HepG2 (cell line): ENCODE data around the gene CTF1. TPM values are rescaled to one million over a fixed set of nuclear protein-coding genes. Genes with fewer than 3 reads are reported as not detected.

Experiments used
- ARID2 ChIP-seq: sonication (generic); formaldehyde crosslinking; IDR thresholded peaks from 2 replicates; pipeline ENCODE4 v1.8.1; 2022; ENCODE audit warnings: mild to moderate bottlenecking, missing genetic modification reagents, borderline replicate concordance
- CBFB ChIP-seq: sonication (generic); formaldehyde crosslinking; IDR thresholded peaks from 2 replicates; pipeline ENCODE4 v1.4.0; 2020; ENCODE audit warnings: missing genetic modification reagents
- DPF2 ChIP-seq: sonication (generic); formaldehyde crosslinking; IDR thresholded peaks from 2 replicates; pipeline ENCODE4 v1.4.0; 2020; ENCODE audit warnings: mild to moderate bottlenecking, low read depth, missing genetic modification reagents, borderline replicate concordance
- ELF3 ChIP-seq: IDR thresholded peaks from 2 replicates; pipeline ENCODE4 v1.6.1; 2016; ENCODE audit warnings: missing genetic modification reagents, missing compliant biosample characterization
- ELF4 ChIP-seq: sonication (generic); formaldehyde crosslinking; IDR thresholded peaks from 2 replicates; pipeline ENCODE4 v1.5.0; 2020; ENCODE audit warnings: missing genetic modification reagents, mild to moderate bottlenecking, moderate library complexity, borderline replicate concordance
- KAT7 ChIP-seq: IDR thresholded peaks from 2 replicates; pipeline ENCODE4 v1.6.1; 2018; ENCODE audit warnings: borderline replicate concordance, missing compliant biosample characterization
- MED8 ChIP-seq: sonication (generic); formaldehyde crosslinking; IDR thresholded peaks from 2 replicates; pipeline ENCODE4 v1.8.1; 2023; ENCODE audit warnings: mild to moderate bottlenecking, missing genetic modification reagents; ENCODE audit not compliant: insufficient replicate concordance
- RBFOX2 ChIP-seq: fragments of 200-400 bp; formaldehyde crosslinking; IDR thresholded peaks from 2 replicates; pipeline ENCODE4 v1.6.1; 2017; ENCODE audit warnings: low read depth, mild to moderate bottlenecking, low read length
- SAP130 ChIP-seq: IDR thresholded peaks from 2 replicates; pipeline ENCODE4 v1.6.1; 2016; ENCODE audit warnings: low read depth
- ZNF34 ChIP-seq: sonication (generic); formaldehyde crosslinking; IDR thresholded peaks from 2 replicates; pipeline ENCODE4 v1.4.0; 2020; ENCODE audit warnings: mild to moderate bottlenecking, missing genetic modification reagents, borderline replicate concordance
- ZNF501 ChIP-seq: sonication (generic); formaldehyde crosslinking; IDR thresholded peaks from 2 replicates; pipeline ENCODE4 v1.5.1; 2020; ENCODE audit warnings: mild to moderate bottlenecking, moderate library complexity, missing genetic modification reagents
- ZNF557 ChIP-seq: sonication (generic); formaldehyde crosslinking; IDR thresholded peaks from 2 replicates; pipeline ENCODE4 v1.4.0; 2020; ENCODE audit warnings: missing genetic modification reagents
- ZNF670 ChIP-seq: sonication (generic); formaldehyde crosslinking; IDR thresholded peaks from 2 replicates; pipeline ENCODE4 v1.8.0; 2022; ENCODE audit warnings: mild to moderate bottlenecking, missing genetic modification reagents, borderline replicate concordance
- polyA plus RNA-seq, 8 experiments: library from polyadenylated mRNA; depleted of rRNA in 3 of 8; stranded (reverse) in 7 of 8; unstranded in 1 of 8; fragments of >200 nt; fragmentation: Illumina TruSeq in 4 of 8; extraction: Trizol in 4 of 8; gene quantifications; 2 replicates each; pipeline versions ENCODE4 v1.2.1 to v1.2.3, GENCODE V29; 2011 to 2016; ENCODE audit warnings: low read depth in 4 of 8, missing spikeins in 1 of 8, mixed read lengths in 1 of 8; ENCODE audit not compliant: insufficient read depth in 1 of 8
- total RNA-seq, 5 experiments: library from RNA; depleted of rRNA; stranded (reverse); fragments of >200 nt; fragmentation: Illumina TruSeq; extraction: Trizol; gene quantifications; 2 replicates each; pipeline ENCODE4 v1.2.3, GENCODE V29; 2016; ENCODE audit warnings: low read depth in 1 of 5
- TF ChIP-seq, protein P1 (sequence below): sonication (generic); formaldehyde crosslinking; IDR thresholded peaks from 2 replicates; pipeline ENCODE4 v1.8.1; 2023; ENCODE audit warnings: mild to moderate bottlenecking, moderate library complexity, missing genetic modification reagents
- TF ChIP-seq, protein P2 (sequence below): sonication (generic); formaldehyde crosslinking; IDR thresholded peaks from 2 replicates; pipeline ENCODE4 v1.9.0; 2021; ENCODE audit warnings: missing genetic modification reagents, mild to moderate bottlenecking, borderline replicate concordance
- TF ChIP-seq, protein P3 (sequence below): sonication (generic); formaldehyde crosslinking; IDR thresholded peaks from 2 replicates; pipeline ENCODE4 v1.9.0; 2021; ENCODE audit warnings: mild to moderate bottlenecking, missing genetic modification reagents
- TF ChIP-seq, protein P4 (sequence below): sonication (generic); formaldehyde crosslinking; IDR thresholded peaks from 2 replicates; pipeline ENCODE4 v1.5.1; 2020; ENCODE audit warnings: mild to moderate bottlenecking, missing genetic modification reagents

The CTF1 gene
- total and polyA plus RNA-seq, 2 of the 13 experiments (the other 11 are each of a cell fraction or from before 2014, with no cell fraction given) = 0.13 to 1.8 TPM

DNA sequence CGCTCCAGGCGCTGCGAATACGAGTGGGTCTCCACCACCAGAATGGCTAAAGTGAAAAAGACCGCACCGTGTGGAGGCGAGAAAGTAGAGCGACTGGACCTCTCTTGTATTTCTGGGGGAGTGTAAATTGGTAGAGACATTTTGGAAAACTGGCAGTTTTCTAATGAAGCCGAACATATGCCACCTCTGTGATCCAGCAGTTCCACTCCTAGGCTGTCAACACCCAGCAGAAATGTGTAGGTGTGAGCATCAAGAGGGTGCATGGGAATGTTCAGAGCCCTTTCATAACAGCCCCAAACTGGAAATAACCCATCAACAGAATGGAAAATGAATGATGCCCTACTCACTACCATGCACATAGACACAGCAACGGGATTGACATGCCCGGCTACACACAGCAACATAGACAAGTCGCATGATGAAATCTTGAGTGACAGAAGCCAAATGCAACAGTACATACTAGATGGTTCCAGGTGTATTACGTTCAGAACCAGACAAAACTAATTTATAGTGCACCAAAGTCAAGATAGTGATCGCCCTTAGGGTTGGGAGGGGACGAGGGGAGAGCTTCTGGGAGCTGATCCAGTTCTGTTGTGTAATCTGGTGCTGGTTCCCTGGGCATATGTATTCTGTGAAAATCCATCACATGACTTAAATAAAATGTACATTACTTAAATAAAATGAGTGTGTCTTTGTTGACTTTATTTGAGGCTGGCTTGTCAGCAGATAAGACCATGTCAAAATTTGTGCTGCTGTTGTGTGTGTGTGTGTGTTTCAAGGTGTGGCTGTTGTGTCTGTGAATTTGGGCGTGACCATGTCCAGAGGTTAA lies 1.7 kb upstream of the CTF1 start (continued):
- TF ChIP-seq, protein P1, sequence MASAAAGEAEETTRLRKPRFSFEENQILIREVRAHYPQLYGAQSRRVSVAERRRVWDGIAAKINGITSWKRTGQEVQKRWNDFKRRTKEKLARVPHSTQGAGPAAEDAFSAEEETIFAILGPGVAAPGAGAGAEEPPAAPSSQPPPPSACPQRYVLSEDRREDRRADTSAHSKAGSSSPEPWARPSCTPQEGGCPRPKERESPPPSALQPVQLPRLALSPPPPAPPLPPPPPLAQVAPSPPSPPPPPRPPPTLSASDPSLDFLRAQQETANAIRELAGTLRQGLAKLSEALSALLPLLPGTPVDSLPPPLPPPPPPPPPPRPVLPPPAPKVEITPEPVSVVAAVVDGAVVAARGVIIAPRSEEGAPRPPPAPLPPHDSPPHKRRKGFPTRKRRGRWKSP (CRISPR knock-in tag) = no peak
- no peak for TF ChIP-seq KAT7
- TF ChIP-seq RBFOX2 = no peak
- TF ChIP-seq, protein P2, sequence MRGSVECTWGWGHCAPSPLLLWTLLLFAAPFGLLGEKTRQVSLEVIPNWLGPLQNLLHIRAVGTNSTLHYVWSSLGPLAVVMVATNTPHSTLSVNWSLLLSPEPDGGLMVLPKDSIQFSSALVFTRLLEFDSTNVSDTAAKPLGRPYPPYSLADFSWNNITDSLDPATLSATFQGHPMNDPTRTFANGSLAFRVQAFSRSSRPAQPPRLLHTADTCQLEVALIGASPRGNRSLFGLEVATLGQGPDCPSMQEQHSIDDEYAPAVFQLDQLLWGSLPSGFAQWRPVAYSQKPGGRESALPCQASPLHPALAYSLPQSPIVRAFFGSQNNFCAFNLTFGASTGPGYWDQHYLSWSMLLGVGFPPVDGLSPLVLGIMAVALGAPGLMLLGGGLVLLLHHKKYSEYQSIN (CRISPR knock-in tag) = no peak
- no peak for TF ChIP-seq ELF3 (CRISPR knock-in tag)
- no peak for TF ChIP-seq SAP130 (CRISPR knock-in tag)
- TF ChIP-seq, protein P3, sequence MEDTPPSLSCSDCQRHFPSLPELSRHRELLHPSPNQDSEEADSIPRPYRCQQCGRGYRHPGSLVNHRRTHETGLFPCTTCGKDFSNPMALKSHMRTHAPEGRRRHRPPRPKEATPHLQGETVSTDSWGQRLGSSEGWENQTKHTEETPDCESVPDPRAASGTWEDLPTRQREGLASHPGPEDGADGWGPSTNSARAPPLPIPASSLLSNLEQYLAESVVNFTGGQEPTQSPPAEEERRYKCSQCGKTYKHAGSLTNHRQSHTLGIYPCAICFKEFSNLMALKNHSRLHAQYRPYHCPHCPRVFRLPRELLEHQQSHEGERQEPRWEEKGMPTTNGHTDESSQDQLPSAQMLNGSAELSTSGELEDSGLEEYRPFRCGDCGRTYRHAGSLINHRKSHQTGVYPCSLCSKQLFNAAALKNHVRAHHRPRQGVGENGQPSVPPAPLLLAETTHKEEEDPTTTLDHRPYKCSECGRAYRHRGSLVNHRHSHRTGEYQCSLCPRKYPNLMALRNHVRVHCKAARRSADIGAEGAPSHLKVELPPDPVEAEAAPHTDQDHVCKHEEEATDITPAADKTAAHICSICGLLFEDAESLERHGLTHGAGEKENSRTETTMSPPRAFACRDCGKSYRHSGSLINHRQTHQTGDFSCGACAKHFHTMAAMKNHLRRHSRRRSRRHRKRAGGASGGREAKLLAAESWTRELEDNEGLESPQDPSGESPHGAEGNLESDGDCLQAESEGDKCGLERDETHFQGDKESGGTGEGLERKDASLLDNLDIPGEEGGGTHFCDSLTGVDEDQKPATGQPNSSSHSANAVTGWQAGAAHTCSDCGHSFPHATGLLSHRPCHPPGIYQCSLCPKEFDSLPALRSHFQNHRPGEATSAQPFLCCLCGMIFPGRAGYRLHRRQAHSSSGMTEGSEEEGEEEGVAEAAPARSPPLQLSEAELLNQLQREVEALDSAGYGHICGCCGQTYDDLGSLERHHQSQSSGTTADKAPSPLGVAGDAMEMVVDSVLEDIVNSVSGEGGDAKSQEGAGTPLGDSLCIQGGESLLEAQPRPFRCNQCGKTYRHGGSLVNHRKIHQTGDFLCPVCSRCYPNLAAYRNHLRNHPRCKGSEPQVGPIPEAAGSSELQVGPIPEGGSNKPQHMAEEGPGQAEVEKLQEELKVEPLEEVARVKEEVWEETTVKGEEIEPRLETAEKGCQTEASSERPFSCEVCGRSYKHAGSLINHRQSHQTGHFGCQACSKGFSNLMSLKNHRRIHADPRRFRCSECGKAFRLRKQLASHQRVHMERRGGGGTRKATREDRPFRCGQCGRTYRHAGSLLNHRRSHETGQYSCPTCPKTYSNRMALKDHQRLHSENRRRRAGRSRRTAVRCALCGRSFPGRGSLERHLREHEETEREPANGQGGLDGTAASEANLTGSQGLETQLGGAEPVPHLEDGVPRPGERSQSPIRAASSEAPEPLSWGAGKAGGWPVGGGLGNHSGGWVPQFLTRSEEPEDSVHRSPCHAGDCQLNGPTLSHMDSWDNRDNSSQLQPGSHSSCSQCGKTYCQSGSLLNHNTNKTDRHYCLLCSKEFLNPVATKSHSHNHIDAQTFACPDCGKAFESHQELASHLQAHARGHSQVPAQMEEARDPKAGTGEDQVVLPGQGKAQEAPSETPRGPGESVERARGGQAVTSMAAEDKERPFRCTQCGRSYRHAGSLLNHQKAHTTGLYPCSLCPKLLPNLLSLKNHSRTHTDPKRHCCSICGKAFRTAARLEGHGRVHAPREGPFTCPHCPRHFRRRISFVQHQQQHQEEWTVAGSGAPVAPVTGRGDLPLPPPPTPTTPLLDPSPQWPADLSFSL (CRISPR knock-in tag) = 0 out of 2 replicates have a peak, but pooled peaks have one; percentile 45
- peak; percentile 72; the same call in 1 of the 2 replicates for TF ChIP-seq ARID2 (CRISPR knock-in tag)
- no peak for TF ChIP-seq DPF2 (CRISPR knock-in tag)
- no peak for TF ChIP-seq ZNF557 (CRISPR knock-in tag)
- no peak for TF ChIP-seq CBFB
- TF ChIP-seq ZNF34 (CRISPR knock-in tag) = 0 out of 2 replicates have a peak, but pooled peaks have one; percentile 11
- TF ChIP-seq ZNF501 (CRISPR knock-in tag) = no peak
- TF ChIP-seq MED8 (CRISPR knock-in tag) = peak; percentile 7
- TF ChIP-seq ZNF670 (CRISPR knock-in tag) = no peak
- TF ChIP-seq ELF4 (CRISPR knock-in tag) = 0 out of 2 replicates have a peak, but pooled peaks have one; percentile 35
- TF ChIP-seq, protein P4, sequence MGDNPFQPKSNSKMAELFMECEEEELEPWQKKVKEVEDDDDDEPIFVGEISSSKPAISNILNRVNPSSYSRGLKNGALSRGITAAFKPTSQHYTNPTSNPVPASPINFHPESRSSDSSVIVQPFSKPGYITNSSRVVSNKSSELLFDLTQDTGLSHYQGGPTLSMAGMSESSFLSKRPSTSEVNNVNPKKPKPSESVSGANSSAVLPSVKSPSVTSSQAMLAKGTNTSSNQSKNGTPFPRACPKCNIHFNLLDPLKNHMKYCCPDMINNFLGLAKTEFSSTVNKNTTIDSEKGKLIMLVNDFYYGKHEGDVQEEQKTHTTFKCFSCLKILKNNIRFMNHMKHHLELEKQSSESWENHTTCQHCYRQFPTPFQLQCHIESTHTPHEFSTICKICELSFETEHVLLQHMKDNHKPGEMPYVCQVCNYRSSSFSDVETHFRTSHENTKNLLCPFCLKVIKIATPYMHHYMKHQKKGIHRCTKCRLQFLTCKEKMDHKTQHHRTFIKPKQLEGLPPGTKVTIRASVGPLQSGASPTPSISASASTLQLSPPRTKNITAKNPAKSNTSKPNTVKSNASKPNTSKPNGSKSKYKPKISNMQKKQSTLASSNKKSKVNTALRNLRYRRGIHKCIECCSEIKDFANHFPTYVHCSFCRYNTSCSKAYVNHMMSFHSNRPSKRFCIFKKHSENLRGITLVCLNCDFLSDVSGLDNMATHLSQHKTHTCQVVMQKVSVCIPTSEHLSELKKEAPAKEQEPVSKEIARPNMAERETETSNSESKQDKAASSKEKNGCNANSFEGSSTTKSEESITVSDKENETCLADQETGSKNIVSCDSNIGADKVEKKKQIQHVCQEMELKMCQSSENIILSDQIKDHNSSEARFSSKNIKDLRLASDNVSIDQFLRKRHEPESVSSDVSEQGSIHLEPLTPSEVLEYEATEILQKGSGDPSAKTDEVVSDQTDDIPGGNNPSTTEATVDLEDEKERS = no peak
